Fibroblast of mammary gland (primary cell): ENCODE measurements around the gene BICD2.

Source experiments
- DNase-seq: peaks from one replicate; pipeline ENCODE4 v3.0.0-alpha.2; 2010; ENCODE audit warnings: low read depth
- H3K4me3 ChIP-seq: 2 replicates; pipeline ENCODE4 v1.5.1; 2011; ENCODE audit warnings: low read depth, mild to moderate bottlenecking, low read length, moderate library complexity; ENCODE audit not compliant: control insufficient read depth
- CTCF ChIP-seq: conservative IDR thresholded peaks from 2 replicates; pipeline ENCODE4 v1.5.1; 2011; ENCODE audit warnings: low read depth, low read length, inconsistent platforms; ENCODE audit not compliant: control insufficient read depth, insufficient read depth

Gene BICD2

GRCh38 chr9:92714787-92715487, 49.7 kb downstream of the BICD2 start:
- no peak for TF ChIP-seq CTCF
- no peak for DNase-seq
- no peak overlapping the region for H3K4me3 ChIP-seq

GRCh38 chr9:92714016-92714415, 50.6 kb downstream of the BICD2 start:
- no peak overlapping the region for H3K4me3 ChIP-seq
- no peak for TF ChIP-seq CTCF
- DNase-seq, result no peak

GRCh38 chr9:92713528-92713927, 51.1 kb downstream of the BICD2 start:
- DNase-seq, result no peak
- H3K4me3 ChIP-seq, result no peak overlapping the region
- TF ChIP-seq CTCF, result no peak

GRCh38 chr9:92712767-92713166, 51.9 kb downstream of the BICD2 start:
- no peak overlapping the region for H3K4me3 ChIP-seq
- DNase-seq, result no peak
- no peak for TF ChIP-seq CTCF

- TF ChIP-seq CTCF, result no peak
- no peak overlapping the region for H3K4me3 ChIP-seq
- DNase-seq, result no peak
Observed at GRCh38 chr9:92711844-92712243, 52.8 kb downstream of the BICD2 start.

DNA sequence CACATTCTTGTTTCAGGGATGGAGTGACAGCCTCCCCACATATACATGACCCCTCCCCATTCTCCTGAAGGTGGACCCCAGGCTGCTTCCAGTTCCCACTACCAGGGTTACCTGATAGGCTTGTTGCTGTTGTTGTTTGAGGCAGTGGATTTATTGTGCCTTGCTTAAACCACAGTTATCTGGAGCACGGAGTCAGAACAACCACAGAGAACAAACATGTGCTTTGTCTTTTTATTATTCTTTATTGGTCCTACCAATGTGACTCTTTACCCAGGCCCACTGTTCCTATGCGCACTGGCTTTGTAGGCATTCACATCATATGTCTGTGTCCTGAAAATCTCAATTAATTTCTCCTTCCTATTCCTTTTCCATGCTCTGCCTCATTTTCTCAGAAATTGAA, 53.5 kb downstream of the BICD2 start:
- no peak for TF ChIP-seq CTCF

GRCh38 chr9:92710368-92710767, 54.3 kb downstream of the BICD2 start:
- no peak overlapping the region for H3K4me3 ChIP-seq
- DNase-seq, result no peak
- no peak for TF ChIP-seq CTCF

More for the DNA sequence above, 53.5 kb downstream of the BICD2 start:
- DNase-seq, result no peak
- no peak overlapping the region for H3K4me3 ChIP-seq
